Epithelial cell of proximal tubule (primary cell): ENCODE data around the gene SYMPK. TPM values are rescaled to one million over a fixed set of nuclear protein-coding genes. Genes with fewer than 3 reads are reported as not detected.
A peak's percentile ranks its signal among the peaks of the same experiment; 100 is the strongest.

Experiments
- DNase-seq: peaks from one replicate; pipeline ENCODE4 v3.0.0-alpha.2; 2011; ENCODE audit warnings: low read depth
- H3K4me3 ChIP-seq: 2 replicates; pipeline ENCODE4 v1.5.1; 2011; ENCODE audit warnings: low read depth, mild to moderate bottlenecking, low read length
- CTCF ChIP-seq: conservative IDR thresholded peaks from 2 replicates; pipeline ENCODE4 v1.5.1; 2012; ENCODE audit warnings: low read depth, mild to moderate bottlenecking, low read length
- total RNA-seq: library from RNA; depleted of rRNA; stranded (reverse); fragments of >200 nt; gene quantifications from 2 replicates; pipeline ENCODE4 v1.2.3, GENCODE V29; 2015

The SYMPK gene
- total RNA-seq, 1 donor from 2014 or later: 22.9 TPM

- peak overlapping the region; percentile 39 for H3K4me3 ChIP-seq
- peak; percentile 68 for TF ChIP-seq CTCF
- DNase-seq: no peak
These were observed 83.5 kb downstream of the SYMPK start for GRCh38 chr19:45779231-45780145.

GRCh38 chr19:45778010-45778661 lies 84.8 kb downstream of the SYMPK start:
- TF ChIP-seq CTCF: no peak
- no peak for DNase-seq
- H3K4me3 ChIP-seq: no peak overlapping the region

- no peak for TF ChIP-seq CTCF
- DNase-seq: no peak
These were observed 85.5 kb downstream of the SYMPK start for GRCh38 chr19:45777395-45777961.

GRCh38 chr19:45774765-45775164 lies 88.2 kb downstream of the SYMPK start:
- peak; percentile 41 for TF ChIP-seq CTCF
- H3K4me3 ChIP-seq: no peak overlapping the region
- no peak for DNase-seq

More at GRCh38 chr19:45777395-45777961, 85.5 kb downstream of the SYMPK start:
- H3K4me3 ChIP-seq: no peak overlapping the region

GRCh38 chr19:45773384-45773783 lies 89.6 kb downstream of the SYMPK start:
- TF ChIP-seq CTCF: no peak
- H3K4me3 ChIP-seq: no peak overlapping the region
- no peak for DNase-seq

GRCh38 chr19:45772912-45773311 lies 90.0 kb downstream of the SYMPK start:
- H3K4me3 ChIP-seq: no peak overlapping the region
- TF ChIP-seq CTCF: no peak
- DNase-seq: no peak
